Stimulated activated CD4-positive, alpha-beta T cell treated with anti-CD3 and anti-CD28 coated beads, Interleukin-12 subunit alpha, Interleukin-12 subunit beta, amount 100 ng/mL, for 48 hours (primary cell): Measurements from ENCODE around the gene MST1.

Experiments
- DNase-seq, 3 donors: peaks; one replicate each; pipeline ENCODE4 v3.0.0-alpha.2; 2020; ENCODE audit warnings: low read depth in 2 of 3, low spot score in 1 of 3

The MST1 gene

GRCh38 chr3:49638445-49638844 is 50.8 kb downstream of the MST1 start:
- DNase-seq: no peak

DNA sequence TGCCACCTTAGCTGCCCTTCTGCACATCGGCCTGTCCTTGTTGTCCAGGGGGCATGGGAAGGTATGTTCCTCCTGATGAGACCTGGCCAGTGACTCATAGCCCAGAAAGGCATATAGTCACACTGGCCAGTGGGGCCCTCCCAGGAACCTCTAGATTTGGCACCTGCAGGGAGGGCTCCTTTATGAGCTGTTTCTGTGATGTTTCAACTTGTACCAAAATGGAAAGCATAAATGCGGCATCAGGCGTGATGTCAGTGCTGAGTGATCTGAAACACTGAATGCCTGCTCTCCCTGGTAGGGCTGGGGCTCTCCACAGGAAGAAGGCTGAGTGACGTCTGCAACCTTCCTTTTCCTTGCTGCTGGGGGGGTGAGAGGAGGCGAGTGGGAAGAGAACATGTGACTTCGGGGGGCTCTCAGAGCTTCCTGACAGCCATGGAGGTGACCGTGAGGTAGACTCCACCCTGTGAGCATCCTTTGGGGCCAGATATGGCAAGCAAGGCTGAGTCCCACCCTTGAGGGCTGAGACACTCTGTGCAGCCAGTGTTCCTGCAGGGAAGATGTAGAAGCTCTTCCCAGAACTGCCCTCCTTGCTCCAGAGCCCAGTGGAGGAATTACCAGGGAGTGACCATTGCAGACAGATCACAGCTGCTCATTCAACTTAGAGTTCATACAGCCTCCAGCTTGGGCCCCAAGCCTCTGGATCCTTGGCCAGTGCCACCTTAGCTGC is 52.2 kb downstream of the MST1 start:
- no peak for DNase-seq

- DNase-seq: no peak
Observed at GRCh38 chr3:49634736-49635135, 54.5 kb downstream of the MST1 start.
